H1 (cell line): Measurements from ENCODE around the gene PRSS36.

Experiments used
- BACH1 ChIP-seq: IDR thresholded peaks from 2 replicates; pipeline ENCODE4 v1.6.1; 2012; ENCODE audit warnings: low read length, improper control_type of control experiment
- CEBPB ChIP-seq: IDR thresholded peaks from 2 replicates; pipeline ENCODE4 v1.6.1; 2012; ENCODE audit warnings: low read depth, low read length
- EP300 ChIP-seq, 2 experiments: IDR thresholded peaks; 1 replicate in 1 of 2; 2 replicates in 1 of 2; pipeline ENCODE4 v1.6.1; 2011 to 2012; ENCODE audit warnings: low read depth in 2 of 2, low read length in 2 of 2, mild to moderate bottlenecking in 2 of 2, borderline replicate concordance in 1 of 2, inconsistent platforms in 1 of 2, moderate library complexity in 1 of 2
- YY1 ChIP-seq: IDR thresholded peaks from 2 replicates; pipeline ENCODE4 v1.6.1; 2011; ENCODE audit warnings: low read depth, mild to moderate bottlenecking, low read length
- TF ChIP-seq, protein P1 (sequence below), 3 experiments: IDR thresholded peaks; 1 replicate in 2 of 3; 2 replicates in 1 of 3; pipeline versions ENCODE4 v1.5.1 to v1.6.1; 2011; ENCODE audit warnings: low read length in 3 of 3, mild to moderate bottlenecking in 3 of 3, inconsistent platforms in 2 of 3, low read depth in 1 of 3, moderate library complexity in 1 of 3; ENCODE audit not compliant: insufficient read depth in 1 of 3; ENCODE audit errors: control extremely low read depth in 1 of 3

DNA sequence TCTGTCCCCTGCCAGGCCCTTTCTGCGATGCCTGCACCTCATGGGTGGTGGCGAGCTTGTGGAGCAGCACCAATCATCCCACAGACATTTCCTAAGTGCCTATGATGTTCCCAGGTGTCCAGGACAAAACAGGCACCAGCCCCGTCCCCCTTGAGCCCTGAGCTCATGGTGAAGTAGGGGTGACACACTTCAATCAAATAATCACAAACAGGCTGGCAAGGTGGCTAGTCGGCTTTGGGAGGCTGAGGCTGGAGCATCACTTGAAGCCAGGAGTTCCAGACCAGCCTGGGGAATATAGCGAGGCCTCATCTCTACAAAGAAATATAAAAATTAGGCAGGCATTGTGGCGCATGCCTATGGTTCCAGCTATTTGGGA is 13.6 kb downstream of the PRSS36 start:
- TF ChIP-seq YY1: no peak
- TF ChIP-seq EP300 (IDR thresholded peaks at IDR 0.05; ENCODE audit: borderline replicate concordance in 1 of 2, low read depth in 2 of 2, low read length in 2 of 2): no peak
- no peak for TF ChIP-seq BACH1
- TF ChIP-seq, protein P1, sequence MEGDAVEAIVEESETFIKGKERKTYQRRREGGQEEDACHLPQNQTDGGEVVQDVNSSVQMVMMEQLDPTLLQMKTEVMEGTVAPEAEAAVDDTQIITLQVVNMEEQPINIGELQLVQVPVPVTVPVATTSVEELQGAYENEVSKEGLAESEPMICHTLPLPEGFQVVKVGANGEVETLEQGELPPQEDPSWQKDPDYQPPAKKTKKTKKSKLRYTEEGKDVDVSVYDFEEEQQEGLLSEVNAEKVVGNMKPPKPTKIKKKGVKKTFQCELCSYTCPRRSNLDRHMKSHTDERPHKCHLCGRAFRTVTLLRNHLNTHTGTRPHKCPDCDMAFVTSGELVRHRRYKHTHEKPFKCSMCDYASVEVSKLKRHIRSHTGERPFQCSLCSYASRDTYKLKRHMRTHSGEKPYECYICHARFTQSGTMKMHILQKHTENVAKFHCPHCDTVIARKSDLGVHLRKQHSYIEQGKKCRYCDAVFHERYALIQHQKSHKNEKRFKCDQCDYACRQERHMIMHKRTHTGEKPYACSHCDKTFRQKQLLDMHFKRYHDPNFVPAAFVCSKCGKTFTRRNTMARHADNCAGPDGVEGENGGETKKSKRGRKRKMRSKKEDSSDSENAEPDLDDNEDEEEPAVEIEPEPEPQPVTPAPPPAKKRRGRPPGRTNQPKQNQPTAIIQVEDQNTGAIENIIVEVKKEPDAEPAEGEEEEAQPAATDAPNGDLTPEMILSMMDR (IDR thresholded peaks at IDR 0.05; ENCODE audit: control extremely low read depth in 1 of 3, insufficient read depth in 1 of 3, low read depth in 1 of 3, low read length in 3 of 3): no peak
- no peak for TF ChIP-seq CEBPB
